IPS-NIHi7 (cell line): ENCODE measurements around the gene USP48.
"Not testable (repeated sequence)": the region's sequence is repeated elsewhere in the genome, so short reads cannot be mapped to it uniquely, and the experiment has no call there.

Experiments used
- DNase-seq: peaks from one replicate; pipeline ENCODE4 v3.0.0; 2012; ENCODE audit warnings: mixed read lengths; ENCODE audit errors: extremely low spot score

USP48 gene

DNA sequence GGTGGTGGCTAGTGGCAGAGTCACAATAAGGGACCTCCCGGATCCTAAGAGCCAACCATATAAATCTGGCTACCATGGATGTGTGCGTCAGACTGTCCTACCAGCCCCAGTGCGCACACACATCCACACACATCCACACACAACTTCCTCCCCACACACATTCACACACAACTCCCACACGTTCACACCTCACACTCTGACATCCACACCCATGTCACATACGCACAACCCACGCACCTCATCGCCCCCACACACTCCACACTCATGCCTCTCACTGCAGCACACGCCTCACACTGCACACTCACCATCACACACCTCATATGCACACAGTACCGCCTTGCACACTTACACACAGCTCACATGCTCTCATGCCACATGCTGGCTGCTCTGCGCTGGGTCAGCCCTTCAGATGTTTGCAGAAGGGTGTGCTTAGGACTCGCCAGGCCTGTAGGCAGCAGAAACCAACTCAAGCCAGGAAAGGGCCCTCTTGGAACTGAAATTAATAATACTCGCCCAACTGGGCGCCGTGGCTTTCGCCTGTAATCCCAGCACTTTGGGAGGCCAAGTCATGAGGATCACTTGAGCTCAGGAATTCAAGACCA lies 32.1 kb upstream of the USP48 start:
- DNase-seq = peak; percentile 4

DNA sequence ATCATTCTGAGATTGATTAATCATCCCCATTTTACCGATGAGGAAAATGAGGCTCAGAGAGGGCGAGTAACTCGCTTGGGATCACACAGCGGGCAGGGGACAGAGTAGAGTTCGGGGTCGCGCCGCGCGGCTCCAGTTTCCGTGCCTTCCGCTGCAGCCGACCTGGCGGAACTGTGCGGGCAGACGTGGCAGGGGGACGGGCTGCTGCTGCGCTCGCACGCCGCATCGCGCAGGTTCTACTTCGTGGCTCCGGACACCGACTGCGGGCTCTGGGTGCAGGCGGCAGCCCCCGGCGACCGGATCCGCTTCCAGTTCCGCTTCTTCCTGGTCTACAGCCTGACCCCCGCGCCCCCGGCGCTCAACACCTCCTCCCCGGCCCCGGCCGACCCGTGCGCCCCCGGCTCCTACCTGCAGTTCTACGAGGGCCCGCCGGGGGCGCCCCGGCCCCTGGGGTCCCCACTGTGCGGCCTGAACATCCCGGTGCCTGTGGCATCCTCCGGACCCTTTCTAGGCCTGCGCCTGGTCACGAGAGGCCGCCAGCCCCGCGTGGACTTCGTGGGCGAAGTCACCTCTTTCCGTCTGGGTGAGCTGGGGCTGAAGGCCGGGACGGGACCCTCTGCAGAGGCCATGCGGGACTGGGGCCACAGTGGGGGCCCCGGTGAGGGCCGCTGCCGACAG lies 31.4 kb upstream of the USP48 start:
- peak; percentile 93 for DNase-seq

DNA sequence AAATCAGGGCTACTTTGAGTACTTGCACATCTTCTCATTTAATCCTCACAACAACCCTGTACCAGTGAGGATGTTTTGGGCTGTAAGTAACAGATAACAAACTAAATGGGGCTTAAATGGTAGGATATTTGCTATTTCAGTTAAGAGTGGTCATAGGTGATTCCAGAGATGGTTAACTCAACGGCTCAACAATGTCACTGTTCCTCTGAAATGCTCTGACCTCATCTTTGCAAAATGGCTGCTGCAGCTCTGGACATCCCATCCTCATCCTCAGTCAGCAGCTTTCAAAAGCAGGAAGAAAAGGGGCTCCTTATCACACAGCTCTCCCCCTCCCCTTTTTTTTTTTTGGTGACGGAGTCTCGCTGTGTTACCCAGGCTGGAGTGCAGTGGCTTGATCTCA lies 30.6 kb upstream of the USP48 start:
- peak; percentile 1 for DNase-seq

DNA sequence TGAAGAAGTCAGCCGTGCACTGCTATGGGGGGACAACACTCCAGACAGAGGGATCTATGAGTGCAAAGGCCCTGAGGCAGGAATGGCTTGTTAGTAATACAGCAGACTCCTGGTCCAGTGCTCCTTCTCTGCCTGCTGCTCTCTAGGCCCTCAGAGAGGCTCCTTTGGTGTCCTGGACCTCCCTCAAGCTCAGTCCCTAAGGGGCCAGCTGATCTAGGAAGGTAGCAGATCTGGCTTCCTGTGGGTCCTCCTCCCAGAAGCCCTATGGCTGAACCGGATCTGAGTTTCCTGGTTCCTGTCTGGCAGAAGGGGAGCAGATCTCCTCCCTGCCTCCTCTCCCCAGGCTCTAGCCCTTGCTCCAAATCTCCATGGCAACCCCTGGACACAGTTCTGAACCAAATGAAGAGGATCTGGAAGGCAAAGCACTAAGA lies 28.9 kb upstream of the USP48 start, which contains the start of gene LDLRAD2:
LDLRAD2 (plus strand) TSS at position 391 of the 431 bp plus-strand sequence. CDS start 187 bp downstream, outside the sequence.
- peak; percentile 20 for DNase-seq

DNA sequence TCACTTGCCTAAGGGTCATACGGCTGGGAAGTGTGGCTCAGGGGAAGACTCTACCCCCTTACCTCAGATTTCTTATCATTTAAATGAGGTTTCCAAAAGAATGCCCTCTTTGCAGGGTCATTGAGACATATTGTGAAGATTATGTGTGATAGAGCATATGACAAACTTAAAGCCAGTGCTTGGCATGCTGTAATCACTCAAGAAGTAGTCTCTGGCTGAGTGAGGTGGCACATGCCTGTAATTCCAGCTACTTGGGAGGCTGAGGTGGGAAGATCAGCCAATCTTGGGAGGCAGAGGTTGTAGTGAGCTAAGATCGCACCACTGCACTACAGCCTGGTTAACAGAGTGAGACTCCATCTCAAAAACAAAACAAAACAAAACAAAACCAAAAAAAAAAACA lies 21.6 kb upstream of the USP48 start:
- no peak for DNase-seq

DNA sequence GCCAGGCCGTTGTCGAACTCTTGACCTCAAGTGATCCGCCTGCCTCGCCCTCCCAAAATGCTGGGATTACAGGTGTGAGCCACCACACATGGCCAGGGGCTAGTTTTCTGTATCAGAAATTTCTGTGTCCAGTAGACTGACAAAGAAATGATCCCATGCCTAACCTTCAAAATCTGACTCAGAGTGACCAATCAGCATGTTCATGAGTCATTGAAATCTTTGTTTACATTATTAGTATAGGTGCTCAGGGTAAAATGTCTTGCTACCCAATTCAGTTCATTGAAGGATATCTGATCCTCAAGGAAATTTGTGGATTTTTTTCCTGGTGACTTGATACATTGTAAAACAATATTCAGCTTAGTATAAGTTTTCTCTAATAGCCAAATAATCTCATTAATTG lies 18.2 kb upstream of the USP48 start:
- no peak for DNase-seq

DNA sequence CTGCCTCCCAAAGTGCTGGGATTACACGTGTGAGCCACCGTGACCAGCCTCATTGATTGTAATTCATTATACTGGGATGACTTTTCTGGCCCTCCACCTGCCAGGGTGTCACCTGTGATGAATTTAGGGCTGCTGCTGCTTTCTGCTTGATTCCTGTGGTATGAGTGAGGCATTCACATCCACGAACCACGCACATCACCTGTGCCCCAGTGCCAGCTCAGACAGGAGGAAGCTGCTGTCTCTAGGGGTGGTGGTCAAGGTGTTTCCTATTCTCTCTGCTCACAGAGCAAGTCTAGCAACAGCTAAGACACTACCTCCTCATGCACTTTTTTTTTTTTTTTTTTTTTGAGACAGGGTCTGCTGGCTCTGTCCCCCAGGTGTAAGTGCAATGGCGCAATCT lies 16.8 kb upstream of the USP48 start:
- DNase-seq = no peak

DNA sequence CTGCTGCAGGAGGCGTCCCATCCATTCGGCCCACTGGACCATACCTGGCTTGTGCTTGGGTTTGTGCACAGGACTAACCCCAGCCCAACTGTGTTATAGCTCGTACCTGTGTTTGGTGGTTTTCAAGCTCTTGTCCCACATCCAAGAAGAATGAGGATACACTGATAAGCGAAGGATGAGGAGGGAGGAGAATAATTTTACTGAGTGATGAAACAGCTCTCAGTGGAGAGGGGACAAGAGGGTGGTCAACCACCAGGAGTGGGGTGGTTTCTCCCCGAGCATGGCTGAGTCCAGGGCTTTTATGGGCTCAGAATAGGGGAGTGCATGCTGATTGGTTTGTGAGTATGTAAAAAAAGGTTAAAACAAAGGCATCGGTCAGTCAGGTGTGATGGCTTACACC lies 12.1 kb upstream of the USP48 start:
- DNase-seq = no peak

DNA sequence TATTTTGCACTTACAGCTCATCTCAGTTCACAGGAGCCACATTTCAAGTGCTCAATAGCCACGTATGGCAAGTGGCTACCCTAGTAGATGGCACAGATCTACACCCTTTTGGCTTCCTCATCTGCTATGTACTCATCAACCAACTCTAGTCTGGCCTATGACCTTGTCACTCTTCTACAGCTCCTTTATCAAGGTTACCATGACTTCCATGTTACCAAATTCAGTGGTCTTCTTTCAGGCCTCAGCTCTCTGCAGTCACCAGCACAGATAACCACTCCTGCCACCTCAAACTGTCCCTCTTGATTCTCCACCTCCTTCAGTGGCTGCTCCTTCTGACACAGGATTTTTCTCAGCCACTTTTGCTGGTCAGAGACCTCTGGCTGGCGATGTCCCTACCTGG lies 11.7 kb upstream of the USP48 start:
- no peak for DNase-seq

DNA sequence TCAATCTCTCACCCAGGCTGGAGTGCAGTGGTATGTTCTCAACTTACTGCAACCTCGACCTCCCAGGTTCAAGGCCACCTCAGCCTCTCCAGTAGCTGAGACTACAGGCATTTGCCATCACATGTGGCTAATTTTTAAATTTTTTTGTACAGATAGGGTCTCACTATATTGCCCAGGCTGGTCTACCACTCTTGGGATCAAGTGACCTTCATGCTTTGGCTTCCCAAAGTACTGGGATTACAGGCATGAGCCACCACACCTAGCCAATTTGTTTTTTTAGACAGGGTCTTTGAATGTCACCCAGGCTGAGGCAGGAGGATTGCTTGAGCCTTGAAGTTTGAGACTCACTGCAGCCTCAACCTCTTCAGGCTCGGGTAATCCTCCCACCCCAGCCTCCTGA lies 10.2 kb upstream of the USP48 start:
- no peak for DNase-seq

DNA sequence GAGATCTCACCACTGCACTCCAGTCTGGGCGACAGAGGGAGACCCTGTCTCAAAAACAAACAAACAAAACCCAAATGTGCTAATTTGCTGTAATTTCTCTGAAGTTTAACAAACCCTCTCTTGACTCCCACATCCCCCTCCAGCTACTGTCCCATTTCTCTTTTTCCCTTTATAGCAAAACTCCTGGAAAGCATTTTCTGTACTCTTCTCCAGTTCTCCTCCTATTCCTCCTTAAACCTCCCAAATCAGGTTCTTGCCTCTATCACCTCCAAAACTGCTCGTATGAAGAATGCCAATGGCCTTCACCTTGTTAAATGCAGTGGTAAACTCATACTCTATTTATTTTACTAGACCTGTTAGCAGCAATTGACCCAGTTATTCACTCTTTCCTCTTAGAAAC lies 3.7 kb upstream of the USP48 start:
- DNase-seq = no peak

DNA sequence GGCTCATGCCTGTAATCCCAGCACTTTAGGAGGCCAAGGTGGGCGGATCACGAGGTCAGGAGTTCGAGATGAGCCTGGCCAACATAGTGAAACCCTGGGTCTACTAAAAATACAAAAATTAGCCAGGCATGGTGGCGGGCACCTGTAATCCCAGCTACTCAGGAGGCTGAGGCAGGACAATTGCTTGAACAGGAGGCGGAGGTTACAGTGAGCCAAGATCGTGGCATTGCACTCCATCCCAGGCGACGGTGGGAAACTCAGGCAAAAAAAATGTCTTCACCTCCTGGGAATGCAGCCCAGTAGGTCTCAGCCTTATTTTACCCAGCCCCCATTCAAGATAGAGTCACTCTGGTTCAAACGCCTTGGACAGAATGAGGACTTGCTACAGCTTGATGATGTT lies 2.8 kb upstream of the USP48 start:
- not testable (repeated sequence) for DNase-seq

DNA sequence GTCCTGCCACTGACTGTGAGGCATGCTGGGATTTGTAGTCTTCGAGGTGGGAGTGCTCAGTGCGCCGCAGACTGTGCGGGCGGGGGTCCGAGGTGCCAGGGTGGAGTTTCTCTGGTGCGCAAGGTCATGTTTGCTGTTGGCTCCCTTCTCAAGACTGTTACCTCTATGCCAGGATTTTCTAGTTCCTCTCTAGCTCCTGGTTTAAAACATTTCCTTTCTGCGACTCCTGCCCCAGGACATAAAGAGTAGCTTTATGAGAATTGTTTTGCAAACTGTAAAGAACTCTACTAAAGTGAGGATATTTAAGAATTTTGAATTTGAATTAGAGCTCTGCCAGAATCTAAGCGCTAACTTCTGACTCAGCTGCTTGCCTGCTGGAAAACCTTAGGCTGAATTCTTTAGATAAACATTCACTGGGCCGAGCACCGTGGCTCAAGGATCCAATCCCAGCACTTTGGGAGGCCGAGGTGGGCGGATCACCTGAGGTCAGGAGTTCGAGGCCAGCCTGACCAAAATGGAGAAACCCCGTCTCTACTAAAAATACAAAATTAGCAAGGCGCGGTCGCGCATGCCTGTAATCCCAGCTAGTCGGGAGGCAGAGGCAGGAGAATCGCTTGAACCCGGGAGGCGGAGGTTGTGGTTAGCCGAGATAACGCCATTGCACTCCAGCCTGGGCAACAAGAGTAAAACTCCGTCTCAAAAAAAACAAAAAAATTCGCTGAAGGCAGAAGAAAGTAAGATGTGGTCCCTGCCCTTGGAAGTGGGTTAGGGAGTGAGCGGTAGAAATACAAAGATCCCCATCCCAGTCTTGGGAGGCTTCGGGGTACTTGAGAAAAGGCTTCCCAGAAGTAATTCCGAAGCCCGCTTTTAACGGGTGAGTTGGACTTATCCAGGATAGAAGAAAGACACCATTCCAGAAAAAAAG lies 992 bp upstream of the USP48 start:
- peak; percentile 93 for DNase-seq

DNA sequence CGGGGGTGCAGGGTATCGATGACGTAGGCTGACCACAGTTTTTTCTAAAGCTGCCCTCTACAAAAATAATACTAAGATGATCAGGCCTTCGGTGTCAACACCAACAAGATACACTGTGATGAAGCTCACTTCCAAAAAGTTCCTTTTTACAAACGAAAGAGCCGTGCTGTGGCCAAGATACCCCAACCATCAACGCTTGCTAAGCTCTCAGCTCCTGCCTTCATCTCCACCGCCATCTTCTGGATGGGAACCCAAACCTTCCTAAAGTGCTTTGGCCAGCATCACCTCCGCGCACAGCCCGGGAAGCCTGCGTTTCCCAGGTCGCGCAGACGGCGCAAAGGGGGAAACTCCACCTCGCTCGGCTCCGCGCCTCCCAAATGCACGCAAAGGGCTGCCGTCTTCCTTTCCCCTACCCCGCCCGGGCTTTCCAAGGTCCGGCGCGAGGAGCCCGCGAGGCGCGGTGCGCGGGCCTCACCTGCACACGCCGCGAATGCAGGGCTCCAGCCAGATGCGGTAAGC lies 541 bp downstream of the USP48 start:
- DNase-seq = peak; percentile 27

DNA sequence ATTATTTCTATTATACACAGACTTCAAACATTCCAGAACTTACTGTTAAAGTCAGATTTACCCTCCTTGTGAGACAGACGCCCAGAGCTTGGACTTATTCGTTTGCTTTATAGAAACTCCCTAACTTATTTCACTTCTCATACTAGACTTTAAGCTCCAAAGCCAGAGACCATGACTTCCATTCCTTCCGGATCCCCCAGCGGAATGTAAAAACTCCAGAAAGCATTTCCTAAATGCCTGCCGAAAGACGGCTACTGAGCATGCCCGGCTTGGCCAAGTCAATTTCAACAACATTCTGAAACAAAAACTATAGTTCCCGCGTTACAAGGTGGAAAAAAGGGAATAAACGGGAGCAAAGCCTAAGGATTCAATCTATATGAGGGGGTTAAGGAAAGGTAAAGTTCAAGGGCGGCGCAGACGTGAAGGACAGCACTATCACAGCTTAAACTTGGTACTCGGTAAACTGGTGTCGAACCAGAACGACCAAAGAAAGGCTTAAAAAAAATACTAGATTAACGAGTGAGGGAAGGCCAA lies 1.1 kb downstream of the USP48 start:
- no peak for DNase-seq

DNA sequence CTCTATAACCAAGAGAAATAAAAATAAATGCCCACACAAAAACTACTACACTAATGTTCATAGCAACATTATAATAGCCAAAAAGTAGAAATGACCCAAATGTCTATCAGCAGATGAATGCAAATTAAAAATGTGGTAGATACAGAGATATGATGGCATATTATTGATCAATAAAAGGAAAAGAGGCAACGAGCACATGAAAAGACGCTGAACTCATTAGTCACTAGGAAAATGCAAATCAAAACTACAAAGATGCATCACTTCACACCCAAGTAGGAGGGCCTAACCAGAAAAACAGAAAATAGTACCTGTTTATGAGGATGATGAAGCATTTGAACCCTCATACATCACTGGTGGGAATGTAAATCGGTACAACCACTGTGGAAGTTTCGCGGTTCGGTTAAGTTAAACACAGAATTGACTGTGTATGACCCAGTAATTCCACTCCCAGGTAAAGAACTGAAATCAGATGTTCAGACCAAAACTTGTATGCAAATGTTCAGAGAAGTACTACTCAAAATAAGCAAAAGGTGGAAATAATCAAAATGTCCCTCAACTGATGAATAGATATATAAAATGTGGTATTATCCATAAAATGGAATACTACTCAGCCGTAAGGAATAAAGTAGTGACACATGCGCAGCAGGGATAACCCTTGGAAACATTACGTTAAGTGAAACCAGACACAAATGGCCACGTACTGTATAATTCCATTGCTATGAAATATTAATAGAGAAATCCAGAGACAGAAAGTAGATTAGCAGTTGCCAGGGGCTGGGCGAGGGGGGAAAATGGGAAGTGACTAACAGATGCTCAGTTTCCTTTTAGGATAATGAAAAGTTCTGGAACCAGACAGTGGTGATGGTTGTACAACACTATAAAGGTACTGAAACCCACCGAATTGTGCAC lies 3.1 kb downstream of the USP48 start:
- no peak for DNase-seq

DNA sequence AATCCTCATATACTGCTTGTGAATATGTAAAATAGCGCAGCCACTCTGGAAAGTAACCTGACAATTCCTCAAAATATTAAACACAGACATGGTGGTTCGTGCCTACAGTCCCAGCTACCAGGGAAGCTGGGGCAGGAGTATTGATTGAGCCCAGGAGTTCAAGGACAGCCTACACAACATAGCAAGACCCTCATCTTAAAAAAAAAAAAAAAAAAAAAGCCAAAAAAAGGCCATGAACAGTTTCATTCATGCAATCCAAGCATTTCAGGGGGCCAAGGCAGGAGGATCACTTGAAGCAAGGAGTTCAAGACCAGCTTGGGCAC lies 4.6 kb downstream of the USP48 start:
- DNase-seq = no peak

DNA sequence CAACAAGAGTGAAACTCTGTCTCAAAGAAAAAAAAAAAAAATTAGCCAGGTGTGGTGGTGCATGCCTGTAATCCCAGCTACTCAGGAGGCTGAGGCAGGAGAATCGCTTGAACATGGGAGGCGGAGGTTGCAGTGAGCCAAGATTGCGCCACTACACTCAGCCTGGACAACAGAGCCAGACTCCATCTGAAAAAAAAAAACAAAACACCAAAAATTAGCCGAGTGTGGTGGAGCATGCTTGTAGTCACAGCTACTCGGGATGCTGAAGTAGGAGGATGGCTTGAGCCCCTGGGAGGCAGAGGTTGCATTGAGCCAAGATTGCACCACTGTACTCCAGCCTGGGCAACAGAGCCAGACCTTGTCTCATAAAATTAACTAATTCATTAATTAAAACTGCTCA lies 6.0 kb downstream of the USP48 start:
- DNase-seq = not testable (repeated sequence)

DNA sequence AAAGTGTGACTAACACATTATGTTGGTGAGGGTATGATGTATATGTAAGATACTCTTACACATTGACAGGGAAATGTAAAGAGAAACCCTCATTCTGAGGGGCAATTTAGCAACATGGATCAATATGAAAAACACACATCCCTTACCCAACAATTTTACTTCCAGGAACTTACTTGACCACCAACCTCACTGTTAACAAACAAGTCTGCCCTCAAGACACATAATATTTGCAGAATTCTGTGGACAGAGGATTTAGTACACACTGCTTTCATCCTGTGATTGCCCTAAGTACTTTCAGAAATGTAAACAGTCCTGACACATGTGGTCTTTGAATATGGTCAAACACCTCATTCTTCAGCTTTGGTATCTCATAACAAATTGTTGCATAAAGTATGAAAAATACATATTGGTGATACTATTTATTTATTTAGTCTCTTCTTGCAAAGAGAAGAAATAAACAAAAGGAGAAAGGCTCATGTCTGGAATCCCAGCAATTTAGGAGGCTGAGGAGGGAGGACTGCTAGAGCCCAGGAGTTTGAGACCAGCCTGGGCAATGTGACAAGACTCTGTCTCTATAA lies 6.9 kb downstream of the USP48 start:
- no peak for DNase-seq

DNA sequence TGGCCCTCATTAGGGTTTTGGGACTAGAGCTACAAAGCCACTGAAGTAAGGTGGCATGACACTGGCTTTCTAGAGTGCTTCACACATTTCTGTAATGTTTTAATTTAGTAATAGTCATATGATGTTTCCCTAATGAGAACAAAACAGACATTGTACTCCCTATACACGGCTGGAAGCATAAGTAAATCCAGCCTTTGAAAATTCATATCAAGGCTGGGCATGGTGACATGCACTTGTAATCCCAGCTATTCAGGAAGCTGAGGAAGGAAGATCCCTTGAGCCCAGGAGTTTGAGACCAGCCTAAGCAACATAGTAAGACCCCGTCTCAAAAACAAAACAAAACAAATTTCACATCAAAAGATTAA lies 7.4 kb downstream of the USP48 start:
- no peak for DNase-seq
